GM12873 (cell line): ENCODE data around the gene RHNO1.

Experiments used
- CTCF ChIP-seq: IDR thresholded peaks from 2 replicates; pipeline ENCODE4 v1.5.1; 2012; ENCODE audit warnings: low read depth, mild to moderate bottlenecking, moderate library complexity, low read length, control low read depth; ENCODE audit not compliant: insufficient read depth; ENCODE audit errors: missing control alignments

Gene RHNO1

GRCh38 chr12:2877047-2877952 is at the start of gene RHNO1, which contains the start of gene FOXM1:
RHNO1 (plus strand) TSS chr12:2877223; CDS start chr12:2885367, 8,144 bp downstream.
FOXM1 (minus strand) TSS chr12:2877174; CDS start chr12:2874478, 2,696 bp downstream.
- TF ChIP-seq CTCF: no peak

- TF ChIP-seq CTCF: no peak
These were observed 47.7 kb upstream of the RHNO1 start for GRCh38 chr12:2829275-2829674.

GRCh38 chr12:2832550-2833127 is 44.4 kb upstream of the RHNO1 start:
- TF ChIP-seq CTCF: no peak

- no peak for TF ChIP-seq CTCF
These were observed 43.7 kb upstream of the RHNO1 start for GRCh38 chr12:2833327-2833726.

- TF ChIP-seq CTCF: no peak
These were observed 43.2 kb upstream of the RHNO1 start for GRCh38 chr12:2833810-2834209.

GRCh38 chr12:2834581-2835491 is 42.2 kb upstream of the RHNO1 start, which contains the start of gene NRIP2:
NRIP2 (minus strand) TSS chr12:2835035; CDS start chr12:2834983, 52 bp downstream.
- TF ChIP-seq CTCF: no peak
